Measurements from ENCODE around the gene CDC5L. TPM values are rescaled to one million over a fixed set of nuclear protein-coding genes. Genes with fewer than 3 reads are reported as not detected.

CDC5L gene
- polyA plus RNA-seq, 3 donors from 2014 or later = 8.1 to 16.6 (median 10.6) TPM

GRCh38 chr6:44473393-44474189 is 86.1 kb downstream of the CDC5L start:
- H3K27ac Mint-ChIP-seq = no peak overlapping the region
- no peak overlapping the region for H3K4me3 Mint-ChIP-seq
- H3K27me3 Mint-ChIP-seq (ENCODE audit: low read depth in 3 of 3) = peaks cover 0 to 4% (median 2%) of the 10 kb centered on the region in 3 donors
- DNase-seq = no peak
- H3K9me3 Mint-ChIP-seq = no peaks in the 10 kb centered on the region
- peaks cover 0 to 5% of the 10 kb centered on the region in 2 donors for H3K4me1 Mint-ChIP-seq
- H3K36me3 Mint-ChIP-seq = no peaks in the 10 kb centered on the region

GRCh38 chr6:44474190-44474631 is 86.7 kb downstream of the CDC5L start:
- Mint-ChIP-seq H3K27ac (no peak overlapping the region), H3K36me3 (no peaks in the 10 kb centered on the region), H3K9me3 (no peaks in the 10 kb centered on the region), H3K4me1 (peaks cover 0 to 5% of the 10 kb centered on the region in 2 donors), H3K4me3 (no peak overlapping the region), H3K27me3 (ENCODE audit: low read depth in 3 of 3) (peaks cover 0 to 4% (median 3%) of the 10 kb centered on the region in 3 donors)
- DNase-seq = no peak

- no peak overlapping the region for H3K27ac Mint-ChIP-seq
- H3K27me3 Mint-ChIP-seq (ENCODE audit: low read depth in 3 of 3) = peaks cover 0 to 8% (median 5%) of the 10 kb centered on the region in 3 donors
- H3K36me3 Mint-ChIP-seq = no peaks in the 10 kb centered on the region
- H3K9me3 Mint-ChIP-seq = no peaks in the 10 kb centered on the region
- no peak overlapping the region for H3K4me3 Mint-ChIP-seq
- DNase-seq = no peak
- H3K4me1 Mint-ChIP-seq = peaks cover 0 to 5% of the 10 kb centered on the region in 2 donors
These were observed 87.1 kb downstream of the CDC5L start for GRCh38 chr6:44474643-44475042.

GRCh38 chr6:44475417-44475778 is 87.9 kb downstream of the CDC5L start:
- no peak for DNase-seq
- Mint-ChIP-seq H3K36me3 (no peaks in the 10 kb centered on the region), H3K27ac (no peak overlapping the region), H3K9me3 (no peaks in the 10 kb centered on the region), H3K4me3 (no peak overlapping the region), H3K4me1 (peaks cover 0 to 5% of the 10 kb centered on the region in 2 donors), H3K27me3 (ENCODE audit: low read depth in 3 of 3) (peaks cover 0 to 8% (median 5%) of the 10 kb centered on the region in 3 donors)

GRCh38 chr6:44475779-44476434 is 88.4 kb downstream of the CDC5L start:
- H3K9me3 Mint-ChIP-seq = no peaks in the 10 kb centered on the region
- DNase-seq = peak; percentile 28 to 43 (median 32)
- peaks cover 0 to 5% of the 10 kb centered on the region in 2 donors for H3K4me1 Mint-ChIP-seq
- no peaks in the 10 kb centered on the region for H3K36me3 Mint-ChIP-seq
- peaks cover 1 to 8% (median 5%) of the 10 kb centered on the region in 3 donors for H3K27me3 Mint-ChIP-seq (ENCODE audit: low read depth in 3 of 3)
- H3K27ac Mint-ChIP-seq = no peak overlapping the region
- H3K4me3 Mint-ChIP-seq = no peak overlapping the region

GRCh38 chr6:44476849-44477248 is 89.3 kb downstream of the CDC5L start:
- no peak overlapping the region for H3K4me3 Mint-ChIP-seq
- peaks cover 1 to 8% (median 5%) of the 10 kb centered on the region in 3 donors for H3K27me3 Mint-ChIP-seq (ENCODE audit: low read depth in 3 of 3)
- H3K9me3 Mint-ChIP-seq = no peaks in the 10 kb centered on the region
- no peak for DNase-seq
- H3K27ac Mint-ChIP-seq = no peak overlapping the region
- H3K36me3 Mint-ChIP-seq = no peaks in the 10 kb centered on the region
- H3K4me1 Mint-ChIP-seq = peaks cover 0 to 5% of the 10 kb centered on the region in 2 donors

- Mint-ChIP-seq H3K27me3 (ENCODE audit: low read depth in 3 of 3) (peaks cover 1 to 8% (median 4%) of the 10 kb centered on the region in 3 donors), H3K9me3 (no peaks in the 10 kb centered on the region), H3K4me1 (peaks cover 0 to 5% of the 10 kb centered on the region in 2 donors), H3K4me3 (peak overlapping the region in 1 of 5 donors; percentile 22), H3K27ac (no peak overlapping the region), H3K36me3 (no peaks in the 10 kb centered on the region)
- DNase-seq = no peak
These were observed 89.9 kb downstream of the CDC5L start for GRCh38 chr6:44477293-44477894.

- DNase-seq = no peak
- Mint-ChIP-seq H3K36me3 (no peaks in the 10 kb centered on the region), H3K27me3 (ENCODE audit: low read depth in 3 of 3) (peaks cover 1 to 8% (median 3%) of the 10 kb centered on the region in 3 donors), H3K4me1 (peaks cover 0 to 5% of the 10 kb centered on the region in 2 donors), H3K4me3 (no peak overlapping the region), H3K9me3 (no peaks in the 10 kb centered on the region), H3K27ac (no peak overlapping the region)
These were observed 90.7 kb downstream of the CDC5L start for GRCh38 chr6:44478158-44478557.

GRCh38 chr6:44478591-44479254 is 91.2 kb downstream of the CDC5L start:
- H3K9me3 Mint-ChIP-seq = no peaks in the 10 kb centered on the region
- no peak overlapping the region for H3K27ac Mint-ChIP-seq
- H3K36me3 Mint-ChIP-seq = no peaks in the 10 kb centered on the region
- peaks cover 1 to 8% (median 3%) of the 10 kb centered on the region in 3 donors for H3K27me3 Mint-ChIP-seq (ENCODE audit: low read depth in 3 of 3)
- H3K4me1 Mint-ChIP-seq = peaks cover 0 to 5% of the 10 kb centered on the region in 2 donors
- no peak for DNase-seq
- H3K4me3 Mint-ChIP-seq = no peak overlapping the region

GRCh38 chr6:44480097-44480541 is 92.6 kb downstream of the CDC5L start:
- Mint-ChIP-seq H3K36me3 (no peaks in the 10 kb centered on the region), H3K9me3 (no peaks in the 10 kb centered on the region), H3K27ac (no peak overlapping the region), H3K4me3 (no peak overlapping the region), H3K4me1 (peaks cover 0 to 3% of the 10 kb centered on the region in 2 donors), H3K27me3 (ENCODE audit: low read depth in 3 of 3) (peaks cover 1 to 13% (median 3%) of the 10 kb centered on the region in 3 donors)
- DNase-seq = no peak

- H3K4me1 Mint-ChIP-seq = no peaks in the 10 kb centered on the region
- no peak overlapping the region for H3K27ac Mint-ChIP-seq
- no peak for DNase-seq
These were observed 93.5 kb downstream of the CDC5L start for GRCh38 chr6:44481056-44481455.

GRCh38 chr6:44481760-44482159 is 94.3 kb downstream of the CDC5L start:
- Mint-ChIP-seq H3K27me3 (ENCODE audit: low read depth in 3 of 3) (peaks cover 1 to 9% (median 3%) of the 10 kb centered on the region in 3 donors), H3K4me3 (no peak overlapping the region), H3K27ac (no peak overlapping the region), H3K4me1 (no peaks in the 10 kb centered on the region), H3K9me3 (no peaks in the 10 kb centered on the region), H3K36me3 (no peaks in the 10 kb centered on the region)
- no peak for DNase-seq

More at GRCh38 chr6:44481056-44481455, 93.5 kb downstream of the CDC5L start:
- H3K9me3 Mint-ChIP-seq = no peaks in the 10 kb centered on the region
- peaks cover 1 to 13% (median 3%) of the 10 kb centered on the region in 3 donors for H3K27me3 Mint-ChIP-seq (ENCODE audit: low read depth in 3 of 3)
- no peaks in the 10 kb centered on the region for H3K36me3 Mint-ChIP-seq
- H3K4me3 Mint-ChIP-seq = no peak overlapping the region

- Mint-ChIP-seq H3K27me3 (ENCODE audit: low read depth in 3 of 3) (peaks cover 0 to 10% (median 3%) of the 10 kb centered on the region in 3 donors), H3K9me3 (no peaks in the 10 kb centered on the region), H3K4me3 (no peak overlapping the region), H3K4me1 (no peaks in the 10 kb centered on the region), H3K36me3 (no peaks in the 10 kb centered on the region), H3K27ac (no peak overlapping the region)
- no peak for DNase-seq
These were observed 98.3 kb downstream of the CDC5L start for GRCh38 chr6:44485601-44486401.
